ENCODE data around the gene CFAP410. TPM values are rescaled to one million over a fixed set of nuclear protein-coding genes. Genes with fewer than 3 reads are reported as not detected.

CFAP410 gene
- total RNA-seq, 2 donors from 2014 or later: 19.6 to 28.4 TPM

GRCh38 chr21:44295646-44296045 lies 43.5 kb downstream of the CFAP410 start:
- Mint-ChIP-seq H3K27ac (no peak overlapping the region), H3K36me3 (no peaks in the 10 kb centered on the region), H3K27me3 (no peaks in the 10 kb centered on the region), H3K9me3 (no peaks in the 10 kb centered on the region), H3K4me3 (no peak overlapping the region), H3K4me1 (ENCODE audit: low read depth in 2 of 2) (peaks cover 11 to 17% of the 10 kb centered on the region in 2 donors)
- no peak for ATAC-seq
- no peak for DNase-seq (ENCODE audit: low spot score)

DNA sequence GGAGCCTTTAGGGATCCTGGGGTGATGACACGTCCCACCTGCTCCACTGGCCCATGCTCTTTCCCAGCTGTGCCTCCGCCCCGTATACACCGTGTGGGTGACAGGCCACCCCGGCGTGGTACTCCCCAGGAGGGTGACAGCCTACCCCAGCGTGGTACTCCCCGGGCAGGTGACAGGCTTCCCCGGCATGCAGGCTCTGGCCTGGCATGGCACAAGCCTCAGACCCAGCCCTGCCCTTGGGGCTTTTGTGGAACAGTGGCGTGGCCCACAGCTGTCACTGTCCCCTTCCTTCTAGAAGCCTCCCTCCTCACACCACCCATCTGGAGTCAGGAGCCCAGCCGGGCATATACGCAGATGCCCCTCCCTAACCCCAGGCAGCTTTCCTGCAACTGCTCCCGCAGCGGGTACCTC lies 44.0 kb downstream of the CFAP410 start:
- Mint-ChIP-seq H3K27ac (no peak overlapping the region), H3K9me3 (no peaks in the 10 kb centered on the region), H3K4me3 (no peak overlapping the region), H3K27me3 (no peaks in the 10 kb centered on the region), H3K4me1 (ENCODE audit: low read depth in 2 of 2) (peaks cover 10 to 17% of the 10 kb centered on the region in 2 donors), H3K36me3 (no peaks in the 10 kb centered on the region)
- ATAC-seq (no peak), DNase-seq (ENCODE audit: low spot score) (no peak)

DNA sequence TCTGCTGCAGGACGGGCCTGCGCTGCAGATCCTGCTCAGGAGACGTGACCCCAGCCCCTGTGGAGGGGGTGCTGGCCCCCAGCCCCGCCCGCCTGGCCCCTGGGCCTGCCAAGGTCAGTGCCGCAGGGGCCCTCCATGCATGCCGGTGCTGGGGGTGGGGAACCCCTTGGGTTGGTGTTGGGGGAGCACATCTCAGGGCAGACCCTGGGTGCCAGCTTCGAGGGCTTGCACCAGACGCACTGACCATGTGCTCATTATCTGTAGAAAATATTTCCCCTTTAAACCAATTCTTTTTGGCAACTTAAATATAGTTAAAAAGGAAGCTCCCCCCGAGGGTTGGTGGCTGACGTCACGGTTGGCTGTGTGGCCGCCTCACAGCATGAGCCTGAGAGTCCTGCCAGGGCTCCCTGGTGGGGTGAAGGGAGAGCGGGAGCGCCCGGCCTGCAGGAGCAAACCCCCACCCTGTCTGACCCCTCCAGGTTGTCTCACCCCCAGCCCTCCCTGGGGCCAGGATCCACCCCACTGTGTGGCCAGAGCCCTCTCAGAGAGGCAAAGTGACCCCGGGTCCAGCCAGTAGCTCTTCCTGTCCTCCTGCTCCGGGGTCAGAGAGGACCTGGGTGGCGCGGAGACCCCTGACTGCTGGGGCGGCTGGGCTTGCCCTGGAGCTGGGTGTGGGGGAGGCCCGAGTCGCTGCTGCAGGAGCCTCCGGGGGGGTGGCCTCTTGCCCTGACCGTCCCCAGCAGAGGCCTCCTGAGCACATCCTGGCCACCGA lies 44.6 kb downstream of the CFAP410 start:
- peaks cover 10 to 17% of the 10 kb centered on the region in 2 donors for H3K4me1 Mint-ChIP-seq (ENCODE audit: low read depth in 2 of 2)
- no peak for ATAC-seq
- no peak overlapping the region for H3K4me3 Mint-ChIP-seq
- no peak overlapping the region for H3K27ac Mint-ChIP-seq
- DNase-seq (ENCODE audit: low spot score): no peak
- no peaks in the 10 kb centered on the region for H3K27me3 Mint-ChIP-seq
- no peaks in the 10 kb centered on the region for H3K9me3 Mint-ChIP-seq
- no peaks in the 10 kb centered on the region for H3K36me3 Mint-ChIP-seq

GRCh38 chr21:44293551-44294231 lies 45.5 kb downstream of the CFAP410 start:
- ATAC-seq: no peak

DNA sequence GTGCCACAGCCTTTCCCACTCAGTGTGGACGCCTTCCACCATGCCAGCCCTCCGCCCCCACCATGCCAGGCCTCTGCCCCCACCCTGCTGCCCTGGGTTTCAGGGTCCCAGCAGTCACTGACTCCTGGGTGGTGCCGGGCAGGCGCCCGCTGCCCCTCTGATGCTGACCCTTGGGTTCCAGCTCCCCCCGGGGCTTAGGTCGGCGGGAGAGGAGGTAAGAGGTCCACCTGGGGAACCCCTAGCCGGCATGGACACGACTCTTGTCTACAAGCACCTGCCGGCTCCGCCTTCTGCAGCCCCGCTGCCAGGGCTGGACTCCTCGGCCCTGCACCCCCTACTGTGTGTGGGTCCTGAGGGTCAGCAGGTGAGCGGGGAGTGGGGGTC lies 46.4 kb downstream of the CFAP410 start:
- no peaks in the 10 kb centered on the region for H3K36me3 Mint-ChIP-seq
- no peak overlapping the region for H3K4me3 Mint-ChIP-seq
- H3K9me3 Mint-ChIP-seq: no peaks in the 10 kb centered on the region
- no peak for DNase-seq (ENCODE audit: low spot score)
- ATAC-seq: no peak
- H3K27me3 Mint-ChIP-seq: peaks cover 0 to 2% of the 10 kb centered on the region in 2 donors
- H3K4me1 Mint-ChIP-seq (ENCODE audit: low read depth in 2 of 2): peaks cover under 1% of the 10 kb centered on the region in 2 donors
- H3K27ac Mint-ChIP-seq: no peak overlapping the region

More at GRCh38 chr21:44293551-44294231, 45.5 kb downstream of the CFAP410 start:
- Mint-ChIP-seq H3K27ac (no peak overlapping the region), H3K9me3 (no peaks in the 10 kb centered on the region), H3K4me3 (no peak overlapping the region), H3K36me3 (no peaks in the 10 kb centered on the region), H3K4me1 (ENCODE audit: low read depth in 2 of 2) (peaks cover 6 to 9% of the 10 kb centered on the region in 2 donors), H3K27me3 (no peaks in the 10 kb centered on the region)
- DNase-seq (ENCODE audit: low spot score): no peak

- DNase-seq (ENCODE audit: low spot score): no peak
- Mint-ChIP-seq H3K9me3 (no peaks in the 10 kb centered on the region), H3K4me3 (no peak overlapping the region)
Observed at GRCh38 chr21:44291936-44292811, 47.0 kb downstream of the CFAP410 start.

DNA sequence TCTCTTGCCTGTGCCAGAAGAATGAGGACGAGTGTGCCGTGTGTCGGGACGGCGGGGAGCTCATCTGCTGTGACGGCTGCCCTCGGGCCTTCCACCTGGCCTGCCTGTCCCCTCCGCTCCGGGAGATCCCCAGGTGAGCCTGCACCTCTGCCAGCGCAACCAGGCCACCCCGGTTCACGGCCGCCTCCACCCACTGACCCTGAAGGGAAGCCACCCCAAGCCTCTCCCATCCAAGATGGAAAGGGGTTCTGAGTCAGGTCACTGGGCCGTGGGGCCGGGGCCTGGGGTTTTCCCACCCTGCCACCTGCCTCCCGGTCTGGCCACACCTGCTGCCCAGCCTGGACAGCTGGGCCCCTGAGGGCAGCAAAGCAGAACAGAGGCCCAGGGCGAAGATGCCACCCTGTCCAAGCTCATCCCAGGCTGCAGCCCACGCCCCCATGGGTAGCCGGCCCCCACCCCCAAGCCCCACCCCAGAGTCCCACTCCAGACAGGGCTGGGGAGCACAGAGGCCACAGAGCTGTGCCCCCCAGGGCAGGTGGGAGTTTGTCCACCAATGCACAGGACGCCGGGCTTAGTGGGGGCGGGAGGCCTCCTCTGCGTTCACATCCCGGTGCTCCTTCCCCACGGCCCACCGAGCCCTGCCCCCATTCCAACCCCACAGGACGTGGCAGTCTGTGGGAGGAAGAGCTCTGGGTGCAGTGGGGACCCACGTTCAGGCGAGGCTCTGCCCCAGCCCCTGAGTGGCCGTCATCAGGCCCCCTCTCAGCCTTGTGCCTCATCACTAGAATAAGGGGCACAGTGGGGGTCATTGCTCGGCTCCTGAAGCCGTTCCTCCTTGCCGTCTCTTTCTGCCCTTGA lies 47.9 kb downstream of the CFAP410 start:
- Mint-ChIP-seq H3K27ac (no peak overlapping the region), H3K4me3 (no peak overlapping the region), H3K27me3 (peaks cover 0 to 3% of the 10 kb centered on the region in 2 donors), H3K36me3 (no peaks in the 10 kb centered on the region), H3K9me3 (no peaks in the 10 kb centered on the region), H3K4me1 (ENCODE audit: low read depth in 2 of 2) (no peaks in the 10 kb centered on the region)
- ATAC-seq (no peak), DNase-seq (ENCODE audit: low spot score) (no peak)

More at GRCh38 chr21:44291936-44292811, 47.0 kb downstream of the CFAP410 start:
- H3K4me1 Mint-ChIP-seq (ENCODE audit: low read depth in 2 of 2): no peaks in the 10 kb centered on the region
- no peak overlapping the region for H3K27ac Mint-ChIP-seq
- H3K27me3 Mint-ChIP-seq: peaks cover 0 to 3% of the 10 kb centered on the region in 2 donors
- no peaks in the 10 kb centered on the region for H3K36me3 Mint-ChIP-seq
- ATAC-seq: no peak

GRCh38 chr21:44290327-44291077 lies 48.7 kb downstream of the CFAP410 start:
- H3K9me3 Mint-ChIP-seq: no peaks in the 10 kb centered on the region
- H3K36me3 Mint-ChIP-seq: no peaks in the 10 kb centered on the region
- ATAC-seq (no peak), DNase-seq (ENCODE audit: low spot score) (no peak)
- no peaks in the 10 kb centered on the region for H3K4me1 Mint-ChIP-seq (ENCODE audit: low read depth in 2 of 2)
- H3K27ac Mint-ChIP-seq: no peak overlapping the region
- no peak overlapping the region for H3K4me3 Mint-ChIP-seq
- H3K27me3 Mint-ChIP-seq: peaks cover 0 to 3% of the 10 kb centered on the region in 2 donors

- no peak overlapping the region for H3K27ac Mint-ChIP-seq
- no peaks in the 10 kb centered on the region for H3K36me3 Mint-ChIP-seq
- H3K4me3 Mint-ChIP-seq: no peak overlapping the region
- H3K9me3 Mint-ChIP-seq: no peaks in the 10 kb centered on the region
- no peak for DNase-seq (ENCODE audit: low spot score)
- ATAC-seq: no peak
- H3K4me1 Mint-ChIP-seq (ENCODE audit: low read depth in 2 of 2): no peaks in the 10 kb centered on the region
- H3K27me3 Mint-ChIP-seq: peaks cover 0 to 3% of the 10 kb centered on the region in 2 donors
Observed at GRCh38 chr21:44289381-44290010, 49.7 kb downstream of the CFAP410 start.

GRCh38 chr21:44288251-44289110 lies 50.7 kb downstream of the CFAP410 start:
- DNase-seq (ENCODE audit: low spot score): no peak
- no peak overlapping the region for H3K27ac Mint-ChIP-seq
- H3K36me3 Mint-ChIP-seq: no peaks in the 10 kb centered on the region
- peaks cover 0 to 5% of the 10 kb centered on the region in 2 donors for H3K27me3 Mint-ChIP-seq
- H3K4me3 Mint-ChIP-seq: no peak overlapping the region
- H3K9me3 Mint-ChIP-seq: no peaks in the 10 kb centered on the region
- no peak for ATAC-seq
- H3K4me1 Mint-ChIP-seq (ENCODE audit: low read depth in 2 of 2): no peaks in the 10 kb centered on the region

- H3K4me1 Mint-ChIP-seq (ENCODE audit: low read depth in 2 of 2): no peaks in the 10 kb centered on the region
- no peak overlapping the region for H3K27ac Mint-ChIP-seq
- H3K27me3 Mint-ChIP-seq: peaks cover 0 to 5% of the 10 kb centered on the region in 2 donors
- H3K9me3 Mint-ChIP-seq: no peaks in the 10 kb centered on the region
- DNase-seq (ENCODE audit: low spot score): no peak
- no peaks in the 10 kb centered on the region for H3K36me3 Mint-ChIP-seq
- H3K4me3 Mint-ChIP-seq: no peak overlapping the region
- ATAC-seq: peak in 1 of 2 donors; percentile 20
Observed at GRCh38 chr21:44286716-44287632, 52.2 kb downstream of the CFAP410 start.

Measured in natural killer cell treated with Interleukin-12 subunit alpha and Interleukin-12 subunit beta and Interleukin-15 and Interleukin-18, amount 100 ng/mL, for 72 hours (primary cell).